GM23338 (cell line): ENCODE data around the gene STKLD1. TPM values are rescaled to one million over a fixed set of nuclear protein-coding genes. Genes with fewer than 3 reads are reported as not detected.

ENCODE experiments used
- ATAC-seq: fragments of 200-7000 bp; cut with Tn5 transposase; 3 replicates; pipeline ENCODE4 v1.9.1; 2020
- DNase-seq: peaks from one replicate; pipeline ENCODE4 v3.0.0-alpha.2; 2015; ENCODE audit warnings: low spot score
- H2AFZ ChIP-seq: fragments of 200-600 bp; sonication (generic); 2 replicates; pipeline ENCODE4 v1.8.0; 2016; ENCODE audit warnings: antibody characterized with exemption, mild to moderate bottlenecking, moderate library complexity
- H3F3A ChIP-seq: fragments of 200-600 bp; sonication (generic); replicated peaks from 2 replicates; pipeline ENCODE4 v1.8.0; 2017; ENCODE audit warnings: antibody characterized with exemption, mixed run types, low read depth
- H3K27ac ChIP-seq: fragments of 200-600 bp; sonication (generic); 2 replicates; pipeline ENCODE4 v1.6.1; 2016; ENCODE audit warnings: low read depth
- H3K27me3 ChIP-seq: fragments of 200-600 bp; sonication (generic); 2 replicates; pipeline ENCODE4 v1.8.0; 2016; ENCODE audit warnings: mild to moderate bottlenecking, mixed run types, moderate library complexity; ENCODE audit not compliant: insufficient read depth
- H3K36me3 ChIP-seq: fragments of 200-600 bp; sonication (generic); 2 replicates; pipeline ENCODE4 v1.8.0; 2016; ENCODE audit warnings: mild to moderate bottlenecking; ENCODE audit not compliant: insufficient read depth
- H3K4me1 ChIP-seq: fragments of 200-600 bp; sonication (generic); 2 replicates; pipeline ENCODE4 v1.8.0; 2016; ENCODE audit warnings: mild to moderate bottlenecking, moderate library complexity; ENCODE audit not compliant: insufficient read depth
- H3K4me2 ChIP-seq: fragments of 200-600 bp; sonication (generic); 2 replicates; pipeline ENCODE4 v1.7.1; 2017; ENCODE audit warnings: mixed run types
- H3K4me3 ChIP-seq: fragments of 200-600 bp; sonication (generic); 2 replicates; pipeline ENCODE4 v1.6.1; 2016; ENCODE audit warnings: mixed run types
- H3K79me2 ChIP-seq: fragments of 200-600 bp; sonication (generic); replicated peaks from 2 replicates; pipeline ENCODE4 v1.8.0; 2017; ENCODE audit warnings: mild to moderate bottlenecking; ENCODE audit not compliant: insufficient read depth
- H3K9me2 ChIP-seq: fragments of 200-600 bp; sonication (generic); 2 replicates; pipeline ENCODE4 v1.8.0; 2017; ENCODE audit not compliant: insufficient read depth
- H4K20me1 ChIP-seq: fragments of 200-600 bp; sonication (generic); replicated peaks from 2 replicates; pipeline ENCODE4 v1.8.0; 2017; ENCODE audit warnings: mild to moderate bottlenecking; ENCODE audit not compliant: insufficient read depth
- H3K27ac Mint-ChIP-seq: 2 replicates; pipeline ENCODE4 v1.8.0; 2020; ENCODE audit warnings: inconsistent platforms, mild to moderate bottlenecking, moderate library complexity, mixed read lengths
- H3K27me3 Mint-ChIP-seq: 3 replicates; pipeline ENCODE4 v1.8.0; 2022; ENCODE audit warnings: low read depth, mild to moderate bottlenecking, moderate library complexity, mixed read lengths, inconsistent platforms; ENCODE audit not compliant: insufficient read depth, poor library complexity
- H3K36me3 Mint-ChIP-seq: 3 replicates; pipeline ENCODE4 v1.8.0; 2021; ENCODE audit warnings: low read depth, mild to moderate bottlenecking, inconsistent platforms, moderate library complexity, mixed read lengths
- H3K4me1 Mint-ChIP-seq: 3 replicates; pipeline ENCODE4 v1.8.0; 2020; ENCODE audit warnings: mild to moderate bottlenecking, inconsistent platforms, mixed read lengths
- H3K4me3 Mint-ChIP-seq: 3 replicates; pipeline ENCODE4 v1.8.0; 2021; ENCODE audit warnings: moderate library complexity, mild to moderate bottlenecking, inconsistent platforms, mixed read lengths
- H3K9me3 Mint-ChIP-seq: 3 replicates; pipeline ENCODE4 v1.8.0; 2020; ENCODE audit warnings: moderate library complexity, mild to moderate bottlenecking, inconsistent platforms, mixed read lengths
- CREB1 ChIP-seq: fragments of 250-450 bp; sonication (Bioruptor Pico); IDR thresholded peaks from 2 replicates; pipeline ENCODE4 v1.5.0; 2020; ENCODE audit warnings: low read depth, mild to moderate bottlenecking, moderate library complexity
- ETS1 ChIP-seq: IDR thresholded peaks from 2 replicates; pipeline ENCODE4 v1.6.1; 2016; ENCODE audit warnings: antibody characterized with exemption
- EZH2 ChIP-seq: fragments of 200-600 bp; sonication (generic); IDR thresholded peaks from one replicate; pipeline ENCODE4 v1.8.0; 2017; ENCODE audit warnings: antibody characterized with exemption, mild to moderate bottlenecking, low read depth; ENCODE audit not compliant: unreplicated experiment
- EZH2phosphoT487 ChIP-seq: fragments of 200-600 bp; sonication (generic); IDR thresholded peaks from one replicate; pipeline ENCODE4 v1.8.1; 2018; ENCODE audit warnings: antibody characterized with exemption; ENCODE audit not compliant: unreplicated experiment
- JUNB ChIP-seq: IDR thresholded peaks from one replicate; pipeline ENCODE4 v1.6.1; 2016; ENCODE audit warnings: antibody characterized with exemption; ENCODE audit not compliant: unreplicated experiment
- NANOG ChIP-seq: IDR thresholded peaks from 2 replicates; pipeline ENCODE4 v1.6.1; 2016; ENCODE audit warnings: antibody characterized with exemption, borderline replicate concordance
- POLR2AphosphoS5 ChIP-seq: IDR thresholded peaks from 2 replicates; pipeline ENCODE4 v1.6.1; 2016; ENCODE audit warnings: antibody characterized with exemption, low read depth
- STAT1 ChIP-seq: IDR thresholded peaks from one replicate; pipeline ENCODE4 v1.6.1; 2016; ENCODE audit warnings: antibody characterized with exemption; ENCODE audit not compliant: unreplicated experiment
- ZNF331 ChIP-seq: fragments of 250-450 bp; sonication (Bioruptor Pico); IDR thresholded peaks from 2 replicates; pipeline ENCODE4 v1.5.0; 2020; ENCODE audit warnings: low read depth, mild to moderate bottlenecking, moderate library complexity
- polyA plus RNA-seq: library from polyadenylated mRNA; unstranded; fragments of >200 nt; fragmentation: Nextera tagmentation; extraction: Ambion mirVana; gene quantifications from 2 replicates; pipeline ENCODE4 v1.2.1, GENCODE V29; 2016
- total RNA-seq: library from RNA; depleted of rRNA; stranded (reverse); fragments of >200 nt; shearing (Covaris generic); gene quantifications from 2 replicates; pipeline ENCODE4 v1.2.3, GENCODE V29; 2014
- TF ChIP-seq, protein P1 (sequence below): IDR thresholded peaks from one replicate; pipeline ENCODE4 v1.6.1; 2018; ENCODE audit warnings: antibody characterized with exemption; ENCODE audit not compliant: unreplicated experiment
- TF ChIP-seq, protein P2 (sequence below), 2 experiments: fragments of 200-600 bp in 1 of 2; sonication (generic) in 1 of 2; conservative IDR thresholded peaks; 2 replicates each; pipeline versions ENCODE4 v1.5.1 to v1.6.1; 2016 to 2017; ENCODE audit warnings: antibody characterized with exemption in 2 of 2, low read depth in 2 of 2, mild to moderate bottlenecking in 2 of 2, moderate library complexity in 1 of 2

STKLD1 gene
- total and polyA plus RNA-seq, 2 experiments from 2014 or later = 0.57 TPM; not detected in 1

DNA sequence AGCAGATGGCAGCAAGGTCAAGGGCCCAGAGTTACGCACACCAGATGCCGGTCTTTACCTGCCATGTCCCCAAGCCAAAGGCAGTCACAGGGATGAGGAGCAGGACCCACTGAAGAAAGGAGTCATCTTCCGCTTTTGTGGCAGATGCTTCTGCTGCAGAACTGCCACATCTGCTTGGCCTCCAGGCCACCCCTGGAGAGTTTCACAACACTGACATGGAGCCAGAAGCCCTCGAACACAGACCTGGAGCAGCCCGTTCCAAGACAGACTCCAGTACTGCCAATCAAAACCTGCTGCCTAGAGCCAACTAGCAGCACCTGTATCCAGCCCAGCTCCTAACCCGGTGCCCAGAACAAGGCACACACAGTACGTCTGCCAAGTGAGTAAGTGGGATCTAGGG lies 21.4 kb upstream of the STKLD1 start:
- Histone ChIP-seq H2AFZ (no peak overlapping the region), H3K27ac (no peak overlapping the region), H3K27me3 (no peaks in the 10 kb centered on the region), H3K36me3 (peaks cover 26% of the 10 kb centered on the region), H3F3A (peaks cover 47% of the 10 kb centered on the region), H4K20me1 (peaks cover 37% of the 10 kb centered on the region), H3K4me1 (peaks cover 16% of the 10 kb centered on the region; the same call in 1 of the 2 replicates), H3K4me3 (peak overlapping the region; percentile 94; the same call in 1 of the 2 replicates), H3K9me2 (no peaks in the 10 kb centered on the region), H3K4me2 (peak overlapping the region; percentile 89), H3K79me2 (peaks cover 24% of the 10 kb centered on the region)
- Mint-ChIP-seq H3K27me3 (peaks cover 24% of the 10 kb centered on the region), H3K4me1 (peaks cover 12% of the 10 kb centered on the region), H3K27ac (no peak overlapping the region), H3K9me3 (no peaks in the 10 kb centered on the region; the same call in 2 of the 3 replicates), H3K4me3 (peak overlapping the region; percentile 95), H3K36me3 (peaks cover 59% of the 10 kb centered on the region)
- no peak for ATAC-seq
- no peak for DNase-seq
- TF ChIP-seq NANOG = no peak
- TF ChIP-seq STAT1 = no peak
- no peak for TF ChIP-seq ETS1
- TF ChIP-seq EZH2phosphoT487 = no peak
- TF ChIP-seq, protein P1, sequence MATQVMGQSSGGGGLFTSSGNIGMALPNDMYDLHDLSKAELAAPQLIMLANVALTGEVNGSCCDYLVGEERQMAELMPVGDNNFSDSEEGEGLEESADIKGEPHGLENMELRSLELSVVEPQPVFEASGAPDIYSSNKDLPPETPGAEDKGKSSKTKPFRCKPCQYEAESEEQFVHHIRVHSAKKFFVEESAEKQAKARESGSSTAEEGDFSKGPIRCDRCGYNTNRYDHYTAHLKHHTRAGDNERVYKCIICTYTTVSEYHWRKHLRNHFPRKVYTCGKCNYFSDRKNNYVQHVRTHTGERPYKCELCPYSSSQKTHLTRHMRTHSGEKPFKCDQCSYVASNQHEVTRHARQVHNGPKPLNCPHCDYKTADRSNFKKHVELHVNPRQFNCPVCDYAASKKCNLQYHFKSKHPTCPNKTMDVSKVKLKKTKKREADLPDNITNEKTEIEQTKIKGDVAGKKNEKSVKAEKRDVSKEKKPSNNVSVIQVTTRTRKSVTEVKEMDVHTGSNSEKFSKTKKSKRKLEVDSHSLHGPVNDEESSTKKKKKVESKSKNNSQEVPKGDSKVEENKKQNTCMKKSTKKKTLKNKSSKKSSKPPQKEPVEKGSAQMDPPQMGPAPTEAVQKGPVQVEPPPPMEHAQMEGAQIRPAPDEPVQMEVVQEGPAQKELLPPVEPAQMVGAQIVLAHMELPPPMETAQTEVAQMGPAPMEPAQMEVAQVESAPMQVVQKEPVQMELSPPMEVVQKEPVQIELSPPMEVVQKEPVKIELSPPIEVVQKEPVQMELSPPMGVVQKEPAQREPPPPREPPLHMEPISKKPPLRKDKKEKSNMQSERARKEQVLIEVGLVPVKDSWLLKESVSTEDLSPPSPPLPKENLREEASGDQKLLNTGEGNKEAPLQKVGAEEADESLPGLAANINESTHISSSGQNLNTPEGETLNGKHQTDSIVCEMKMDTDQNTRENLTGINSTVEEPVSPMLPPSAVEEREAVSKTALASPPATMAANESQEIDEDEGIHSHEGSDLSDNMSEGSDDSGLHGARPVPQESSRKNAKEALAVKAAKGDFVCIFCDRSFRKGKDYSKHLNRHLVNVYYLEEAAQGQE = no peak
- TF ChIP-seq EZH2 = no peak
- no peak for TF ChIP-seq POLR2AphosphoS5
- no peak for TF ChIP-seq CREB1
- no peak for TF ChIP-seq JUNB
- TF ChIP-seq ZNF331 (CRISPR knock-in tag) = no peak
- TF ChIP-seq, protein P2, sequence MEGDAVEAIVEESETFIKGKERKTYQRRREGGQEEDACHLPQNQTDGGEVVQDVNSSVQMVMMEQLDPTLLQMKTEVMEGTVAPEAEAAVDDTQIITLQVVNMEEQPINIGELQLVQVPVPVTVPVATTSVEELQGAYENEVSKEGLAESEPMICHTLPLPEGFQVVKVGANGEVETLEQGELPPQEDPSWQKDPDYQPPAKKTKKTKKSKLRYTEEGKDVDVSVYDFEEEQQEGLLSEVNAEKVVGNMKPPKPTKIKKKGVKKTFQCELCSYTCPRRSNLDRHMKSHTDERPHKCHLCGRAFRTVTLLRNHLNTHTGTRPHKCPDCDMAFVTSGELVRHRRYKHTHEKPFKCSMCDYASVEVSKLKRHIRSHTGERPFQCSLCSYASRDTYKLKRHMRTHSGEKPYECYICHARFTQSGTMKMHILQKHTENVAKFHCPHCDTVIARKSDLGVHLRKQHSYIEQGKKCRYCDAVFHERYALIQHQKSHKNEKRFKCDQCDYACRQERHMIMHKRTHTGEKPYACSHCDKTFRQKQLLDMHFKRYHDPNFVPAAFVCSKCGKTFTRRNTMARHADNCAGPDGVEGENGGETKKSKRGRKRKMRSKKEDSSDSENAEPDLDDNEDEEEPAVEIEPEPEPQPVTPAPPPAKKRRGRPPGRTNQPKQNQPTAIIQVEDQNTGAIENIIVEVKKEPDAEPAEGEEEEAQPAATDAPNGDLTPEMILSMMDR (conservative IDR thresholded peaks at IDR 0.05; ENCODE audit: low read depth in 2 of 2) = no peak
